ENCODE results near the gene ARL10. TPM values are rescaled to one million over a fixed set of nuclear protein-coding genes. Genes with fewer than 3 reads are reported as not detected.

Gene ARL10
- total RNA-seq, 1 experiment from 2014 or later: 0.05 TPM

DNA sequence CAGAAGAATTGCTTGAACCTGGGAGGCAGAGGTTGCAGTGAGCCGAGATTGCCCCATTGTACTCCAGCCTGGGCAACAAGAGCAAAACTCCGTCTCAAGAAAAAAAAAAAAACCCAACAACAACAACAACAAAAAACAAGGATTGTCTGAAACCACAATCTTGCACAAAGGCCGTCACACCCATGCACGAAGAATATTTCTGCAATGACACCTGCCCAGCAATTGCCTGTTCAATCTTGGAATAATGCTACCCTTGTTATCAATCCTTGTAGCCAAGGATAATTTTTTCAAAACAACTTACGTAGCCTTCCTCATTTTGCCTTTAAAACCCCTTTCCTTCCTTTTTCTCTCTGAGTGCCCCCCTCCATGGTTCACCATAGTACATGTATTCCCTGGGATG is 54.8 kb downstream of the ARL10 start:
- Histone ChIP-seq H3K9me3 (ENCODE audit: control insufficient read depth in 1 of 2, insufficient read depth in 1 of 2, low read depth in 1 of 2, low read length in 2 of 2) (peaks cover 0 to 3% of the 10 kb centered on the region in 2 experiments; a peak in 1 of 4 replicates), H3K9me2 (ENCODE audit: insufficient read depth) (no peaks in the 10 kb centered on the region), H3K4me1 (ENCODE audit: control insufficient read depth in 1 of 2, insufficient read depth in 2 of 2, low read length in 2 of 2) (peaks cover 8 to 24% of the 10 kb centered on the region in 2 experiments), H3K36me3 (ENCODE audit: control insufficient read depth in 1 of 2, insufficient read depth in 2 of 2, low read length in 2 of 2) (no peaks in the 10 kb centered on the region), H3K4me2 (ENCODE audit: low read length) (no peak overlapping the region), H3K27me3 (ENCODE audit: insufficient read depth, low read length) (no peaks in the 10 kb centered on the region), H3K27ac (ENCODE audit: low read depth, low read length) (no peak overlapping the region), H3K4me3 (replicated peaks in 1 of 2; ENCODE audit: low read depth in 1 of 2, low read length in 2 of 2) (no peak overlapping the region), H3K79me2 (ENCODE audit: insufficient read depth, low read length) (peaks cover 10% of the 10 kb centered on the region), H4K20me1 (ENCODE audit: insufficient read depth) (no peaks in the 10 kb centered on the region), H3K9ac (ENCODE audit: low read length) (no peak overlapping the region), H2AFZ (ENCODE audit: low read depth, low read length, poor library complexity, severe bottlenecking) (no peak overlapping the region)
- CTCF ChIA-PET: no interaction called here
- TF ChIP-seq, protein P1, sequence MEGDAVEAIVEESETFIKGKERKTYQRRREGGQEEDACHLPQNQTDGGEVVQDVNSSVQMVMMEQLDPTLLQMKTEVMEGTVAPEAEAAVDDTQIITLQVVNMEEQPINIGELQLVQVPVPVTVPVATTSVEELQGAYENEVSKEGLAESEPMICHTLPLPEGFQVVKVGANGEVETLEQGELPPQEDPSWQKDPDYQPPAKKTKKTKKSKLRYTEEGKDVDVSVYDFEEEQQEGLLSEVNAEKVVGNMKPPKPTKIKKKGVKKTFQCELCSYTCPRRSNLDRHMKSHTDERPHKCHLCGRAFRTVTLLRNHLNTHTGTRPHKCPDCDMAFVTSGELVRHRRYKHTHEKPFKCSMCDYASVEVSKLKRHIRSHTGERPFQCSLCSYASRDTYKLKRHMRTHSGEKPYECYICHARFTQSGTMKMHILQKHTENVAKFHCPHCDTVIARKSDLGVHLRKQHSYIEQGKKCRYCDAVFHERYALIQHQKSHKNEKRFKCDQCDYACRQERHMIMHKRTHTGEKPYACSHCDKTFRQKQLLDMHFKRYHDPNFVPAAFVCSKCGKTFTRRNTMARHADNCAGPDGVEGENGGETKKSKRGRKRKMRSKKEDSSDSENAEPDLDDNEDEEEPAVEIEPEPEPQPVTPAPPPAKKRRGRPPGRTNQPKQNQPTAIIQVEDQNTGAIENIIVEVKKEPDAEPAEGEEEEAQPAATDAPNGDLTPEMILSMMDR (IDR thresholded peaks at IDR 0.05 in 2 of 3, conservative IDR thresholded peaks at IDR 0.05 in 1 of 3; ENCODE audit: borderline replicate concordance in 1 of 3, insufficient read depth in 1 of 3, low read depth in 2 of 3, low read length in 2 of 3): no peak
- TF ChIP-seq, protein P2, sequence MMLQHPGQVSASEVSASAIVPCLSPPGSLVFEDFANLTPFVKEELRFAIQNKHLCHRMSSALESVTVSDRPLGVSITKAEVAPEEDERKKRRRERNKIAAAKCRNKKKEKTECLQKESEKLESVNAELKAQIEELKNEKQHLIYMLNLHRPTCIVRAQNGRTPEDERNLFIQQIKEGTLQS (IDR thresholded peaks at IDR 0.05): no peak
- TF ChIP-seq CBX3 (IDR thresholded peaks at IDR 0.05; ENCODE audit: low read depth) (no peak), ZNF274 (IDR thresholded peaks at IDR 0.05; ENCODE audit: low read depth, low read length) (no peak), SP1 (IDR thresholded peaks at IDR 0.05; ENCODE audit: low read depth) (no peak), EGR1 (IDR thresholded peaks at IDR 0.05; ENCODE audit: low read depth) (no peak), YY1 (IDR thresholded peaks at IDR 0.05; ENCODE audit: extremely low read depth, insufficient replicate concordance, low read depth, low read length) (no peak), POLR2AphosphoS5 (IDR thresholded peaks at IDR 0.05; ENCODE audit: low read depth, low read length) (no peak), ZFX (IDR thresholded peaks at IDR 0.05) (no peak), EZH2 (IDR thresholded peaks at IDR 0.05) (no peak), SRF (IDR thresholded peaks at IDR 0.05; ENCODE audit: low read depth) (no peak), TCF7L2 (IDR thresholded peaks at IDR 0.05; ENCODE audit: borderline replicate concordance, extremely low read depth, insufficient read depth, insufficient read length) (no peak), ELF1 (IDR thresholded peaks at IDR 0.05; ENCODE audit: borderline replicate concordance, low read depth) (no peak), POLR2A (IDR thresholded peaks at IDR 0.05; ENCODE audit: borderline replicate concordance, extremely low read depth, insufficient read depth, insufficient read length) (no peak), EZH2phosphoT487 (IDR thresholded peaks at IDR 0.05; ENCODE audit: borderline replicate concordance) (no peak), JUND (IDR thresholded peaks at IDR 0.05) (no peak)
- TF ChIP-seq, protein P3, sequence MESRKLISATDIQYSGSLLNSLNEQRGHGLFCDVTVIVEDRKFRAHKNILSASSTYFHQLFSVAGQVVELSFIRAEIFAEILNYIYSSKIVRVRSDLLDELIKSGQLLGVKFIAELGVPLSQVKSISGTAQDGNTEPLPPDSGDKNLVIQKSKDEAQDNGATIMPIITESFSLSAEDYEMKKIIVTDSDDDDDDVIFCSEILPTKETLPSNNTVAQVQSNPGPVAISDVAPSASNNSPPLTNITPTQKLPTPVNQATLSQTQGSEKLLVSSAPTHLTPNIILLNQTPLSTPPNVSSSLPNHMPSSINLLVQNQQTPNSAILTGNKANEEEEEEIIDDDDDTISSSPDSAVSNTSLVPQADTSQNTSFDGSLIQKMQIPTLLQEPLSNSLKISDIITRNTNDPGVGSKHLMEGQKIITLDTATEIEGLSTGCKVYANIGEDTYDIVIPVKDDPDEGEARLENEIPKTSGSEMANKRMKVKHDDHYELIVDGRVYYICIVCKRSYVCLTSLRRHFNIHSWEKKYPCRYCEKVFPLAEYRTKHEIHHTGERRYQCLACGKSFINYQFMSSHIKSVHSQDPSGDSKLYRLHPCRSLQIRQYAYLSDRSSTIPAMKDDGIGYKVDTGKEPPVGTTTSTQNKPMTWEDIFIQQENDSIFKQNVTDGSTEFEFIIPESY (IDR thresholded peaks at IDR 0.05; ENCODE audit: extremely low read depth, insufficient replicate concordance, low read length): no peak
- TF ChIP-seq, protein P4, sequence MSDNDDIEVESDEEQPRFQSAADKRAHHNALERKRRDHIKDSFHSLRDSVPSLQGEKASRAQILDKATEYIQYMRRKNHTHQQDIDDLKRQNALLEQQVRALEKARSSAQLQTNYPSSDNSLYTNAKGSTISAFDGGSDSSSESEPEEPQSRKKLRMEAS (IDR thresholded peaks at IDR 0.05): no peak
- POLR2A ChIA-PET: no interaction called here
- RAD21 ChIA-PET (ENCODE audit: low non-redundant PET in 1 of 2, low total read pairs in 2 of 2, uncharacterized antibody in 2 of 2, unreplicated experiment in 2 of 2): no interaction called here
- DNase-seq (ENCODE audit: low read depth, low spot score) (no peak), ATAC-seq (no peak)
- intact Hi-C loops (cut with micrococcal nuclease): no loop called here
- BruUV-seq (replicated peaks): no TSS peak
